A549 treated with RU486 at 1 μM for 4 hours (cell line): ENCODE data around the gene SLC35F4. TPM values are rescaled to one million over a fixed set of nuclear protein-coding genes. Genes with fewer than 3 reads are reported as not detected.

Source experiments
- total RNA-seq: library from RNA; stranded (reverse); fragments of 200-300 nt; extraction: Qiagen RNA extraction; gene quantifications from 5 replicates; pipeline ENCODE4 v1.2.3, GENCODE V29; 2022; ENCODE audit warnings: low read depth

SLC35F4 gene
- total RNA-seq, result not detected in 5 replicates

DNA sequence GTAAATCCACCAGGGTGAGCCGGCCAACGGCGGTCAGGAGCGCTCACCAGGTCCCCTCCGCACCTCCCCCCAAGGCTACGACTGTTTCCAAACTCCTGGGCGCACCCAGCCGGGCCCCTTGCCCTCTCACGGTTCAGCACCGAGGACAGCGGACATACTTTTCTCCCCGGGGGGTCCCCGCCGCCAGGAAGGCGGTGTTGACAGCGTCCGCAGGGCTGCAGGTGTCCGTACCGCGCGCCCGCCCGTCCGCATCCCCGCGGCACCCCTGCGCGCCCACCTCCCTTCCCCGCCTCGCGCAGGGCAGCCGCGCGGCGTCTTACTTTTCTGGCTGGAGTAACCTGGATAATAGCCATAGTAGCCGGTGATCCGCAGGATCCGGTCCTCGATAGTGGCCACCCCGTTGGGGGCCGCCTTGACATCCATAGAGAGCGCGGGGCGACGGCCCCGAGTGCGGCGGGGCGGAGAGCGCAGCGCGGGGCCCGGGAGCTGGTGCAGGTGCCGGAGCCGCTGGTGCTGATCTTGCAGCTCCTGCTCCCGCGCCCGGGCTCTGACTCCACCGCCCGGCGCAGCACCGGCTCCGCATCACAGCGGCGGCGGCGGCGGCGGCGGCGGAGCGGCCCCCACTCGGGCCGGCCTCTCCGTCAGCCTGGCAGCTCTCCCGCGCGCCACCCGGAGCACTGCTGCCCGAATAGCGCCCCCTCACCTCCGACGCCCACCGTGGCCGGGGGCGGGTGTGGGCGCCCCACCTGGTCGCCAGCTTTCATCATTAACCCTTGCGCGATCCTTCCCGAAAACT lies at the start of gene SLC35F4:
SLC35F4 (minus strand) TSS at position 690 of the 796 bp plus-strand sequence.

